ENCODE results near the gene ACADS.

Gene ACADS

GRCh38 chr12:120733574-120733973, 7.9 kb downstream of the ACADS start (continued):
- TF ChIP-seq ZNF565 (CRISPR knock-in tag; conservative IDR thresholded peaks at IDR 0.05; ENCODE audit: low read depth) (no peak), OSR1 (CRISPR knock-in tag; IDR thresholded peaks at IDR 0.05) (no peak), PPARA (CRISPR knock-in tag; IDR thresholded peaks at IDR 0.05; ENCODE audit: borderline replicate concordance) (no peak), ARNTL (CRISPR knock-in tag; IDR thresholded peaks at IDR 0.05; ENCODE audit: borderline replicate concordance, low read depth) (no peak), CREB5 (CRISPR knock-in tag; IDR thresholded peaks at IDR 0.05; ENCODE audit: low read depth) (no peak), ZFP30 (CRISPR knock-in tag; IDR thresholded peaks at IDR 0.05) (no peak), RARB (CRISPR knock-in tag; IDR thresholded peaks at IDR 0.05) (no peak)

GRCh38 chr12:120734210-120734609, 8.6 kb downstream of the ACADS start:
- no peak for ATAC-seq
- TF ChIP-seq ZFP30 (CRISPR knock-in tag; IDR thresholded peaks at IDR 0.05): no peak
- no peak for TF ChIP-seq SNAI2 (CRISPR knock-in tag; IDR thresholded peaks at IDR 0.05)
- no peak for TF ChIP-seq OSR1 (CRISPR knock-in tag; IDR thresholded peaks at IDR 0.05)
- TF ChIP-seq, protein P1, sequence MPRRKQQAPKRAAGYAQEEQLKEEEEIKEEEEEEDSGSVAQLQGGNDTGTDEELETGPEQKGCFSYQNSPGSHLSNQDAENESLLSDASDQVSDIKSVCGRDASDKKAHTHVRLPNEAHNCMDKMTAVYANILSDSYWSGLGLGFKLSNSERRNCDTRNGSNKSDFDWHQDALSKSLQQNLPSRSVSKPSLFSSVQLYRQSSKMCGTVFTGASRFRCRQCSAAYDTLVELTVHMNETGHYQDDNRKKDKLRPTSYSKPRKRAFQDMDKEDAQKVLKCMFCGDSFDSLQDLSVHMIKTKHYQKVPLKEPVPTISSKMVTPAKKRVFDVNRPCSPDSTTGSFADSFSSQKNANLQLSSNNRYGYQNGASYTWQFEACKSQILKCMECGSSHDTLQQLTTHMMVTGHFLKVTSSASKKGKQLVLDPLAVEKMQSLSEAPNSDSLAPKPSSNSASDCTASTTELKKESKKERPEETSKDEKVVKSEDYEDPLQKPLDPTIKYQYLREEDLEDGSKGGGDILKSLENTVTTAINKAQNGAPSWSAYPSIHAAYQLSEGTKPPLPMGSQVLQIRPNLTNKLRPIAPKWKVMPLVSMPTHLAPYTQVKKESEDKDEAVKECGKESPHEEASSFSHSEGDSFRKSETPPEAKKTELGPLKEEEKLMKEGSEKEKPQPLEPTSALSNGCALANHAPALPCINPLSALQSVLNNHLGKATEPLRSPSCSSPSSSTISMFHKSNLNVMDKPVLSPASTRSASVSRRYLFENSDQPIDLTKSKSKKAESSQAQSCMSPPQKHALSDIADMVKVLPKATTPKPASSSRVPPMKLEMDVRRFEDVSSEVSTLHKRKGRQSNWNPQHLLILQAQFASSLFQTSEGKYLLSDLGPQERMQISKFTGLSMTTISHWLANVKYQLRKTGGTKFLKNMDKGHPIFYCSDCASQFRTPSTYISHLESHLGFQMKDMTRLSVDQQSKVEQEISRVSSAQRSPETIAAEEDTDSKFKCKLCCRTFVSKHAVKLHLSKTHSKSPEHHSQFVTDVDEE (CRISPR knock-in tag; IDR thresholded peaks at IDR 0.05): no peak

DNA sequence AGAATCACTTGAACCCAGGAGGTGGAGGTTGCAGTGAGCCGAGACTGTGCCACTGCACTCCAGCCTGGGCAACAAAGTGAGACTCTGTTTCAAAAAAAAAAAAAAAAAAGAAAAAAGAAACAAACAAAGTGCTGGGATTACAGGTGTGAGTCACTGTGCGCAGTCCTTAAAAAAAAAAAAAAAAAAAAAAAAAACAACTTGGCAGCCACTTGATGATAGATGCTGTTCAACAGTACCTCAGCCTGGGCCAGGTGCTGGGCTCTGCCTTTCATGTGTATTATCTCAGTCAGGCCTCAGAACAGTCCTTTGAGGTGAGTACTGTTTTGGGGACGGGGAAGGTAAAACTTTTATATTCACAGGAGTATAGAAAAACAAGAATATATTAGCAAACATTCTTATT, 9.6 kb downstream of the ACADS start:
- ATAC-seq: no peak
- TF ChIP-seq SNAI2 (CRISPR knock-in tag; IDR thresholded peaks at IDR 0.05): no peak
- TF ChIP-seq ZNF8 (CRISPR knock-in tag; IDR thresholded peaks at IDR 0.05): no peak
- TF ChIP-seq CSRNP3 (CRISPR knock-in tag; IDR thresholded peaks at IDR 0.05): no peak

GRCh38 chr12:120736404-120737331, 11.0 kb downstream of the ACADS start:
- TF ChIP-seq OSR1 (CRISPR knock-in tag; IDR thresholded peaks at IDR 0.05) (no peak), PPARA (CRISPR knock-in tag; IDR thresholded peaks at IDR 0.05; ENCODE audit: borderline replicate concordance) (no peak), CREB5 (CRISPR knock-in tag; IDR thresholded peaks at IDR 0.05; ENCODE audit: low read depth) (no peak), ARNTL (CRISPR knock-in tag; IDR thresholded peaks at IDR 0.05; ENCODE audit: borderline replicate concordance, low read depth) (no peak), ZNF8 (CRISPR knock-in tag; IDR thresholded peaks at IDR 0.05) (no peak), ZNF70 (CRISPR knock-in tag; IDR thresholded peaks at IDR 0.05) (no peak)
- ATAC-seq: no peak; the same call in 2 of the 3 replicates

- TF ChIP-seq, protein P1 (CRISPR knock-in tag; IDR thresholded peaks at IDR 0.05): no peak
- no peak for TF ChIP-seq ZC3H10 (CRISPR knock-in tag; IDR thresholded peaks at IDR 0.05)
- TF ChIP-seq ZNF70 (CRISPR knock-in tag; IDR thresholded peaks at IDR 0.05): no peak
- TF ChIP-seq BACH2 (CRISPR knock-in tag; IDR thresholded peaks at IDR 0.05; ENCODE audit: borderline replicate concordance): no peak
- TF ChIP-seq, protein P2, sequence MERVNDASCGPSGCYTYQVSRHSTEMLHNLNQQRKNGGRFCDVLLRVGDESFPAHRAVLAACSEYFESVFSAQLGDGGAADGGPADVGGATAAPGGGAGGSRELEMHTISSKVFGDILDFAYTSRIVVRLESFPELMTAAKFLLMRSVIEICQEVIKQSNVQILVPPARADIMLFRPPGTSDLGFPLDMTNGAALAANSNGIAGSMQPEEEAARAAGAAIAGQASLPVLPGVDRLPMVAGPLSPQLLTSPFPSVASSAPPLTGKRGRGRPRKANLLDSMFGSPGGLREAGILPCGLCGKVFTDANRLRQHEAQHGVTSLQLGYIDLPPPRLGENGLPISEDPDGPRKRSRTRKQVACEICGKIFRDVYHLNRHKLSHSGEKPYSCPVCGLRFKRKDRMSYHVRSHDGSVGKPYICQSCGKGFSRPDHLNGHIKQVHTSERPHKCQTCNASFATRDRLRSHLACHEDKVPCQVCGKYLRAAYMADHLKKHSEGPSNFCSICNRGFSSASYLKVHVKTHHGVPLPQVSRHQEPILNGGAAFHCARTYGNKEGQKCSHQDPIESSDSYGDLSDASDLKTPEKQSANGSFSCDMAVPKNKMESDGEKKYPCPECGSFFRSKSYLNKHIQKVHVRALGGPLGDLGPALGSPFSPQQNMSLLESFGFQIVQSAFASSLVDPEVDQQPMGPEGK (CRISPR knock-in tag; IDR thresholded peaks at IDR 0.05; ENCODE audit: borderline replicate concordance): no peak
- TF ChIP-seq GLIS3 (CRISPR knock-in tag; IDR thresholded peaks at IDR 0.05): no peak
- peak; percentile 39 for ATAC-seq
Measured at GRCh38 chr12:120737557-120738251, 12.1 kb downstream of the ACADS start.

Data from SK-N-SH treated with all-trans-retinoic acid at 6 μM for 48 hours (cell line).